Measurements from ENCODE around the gene CD81. TPM values are rescaled to one million over a fixed set of nuclear protein-coding genes. Genes with fewer than 3 reads are reported as not detected.

CD81 gene
- total RNA-seq, 4 donors from 2014 or later, result 110 to 265 (median 125) TPM

DNA sequence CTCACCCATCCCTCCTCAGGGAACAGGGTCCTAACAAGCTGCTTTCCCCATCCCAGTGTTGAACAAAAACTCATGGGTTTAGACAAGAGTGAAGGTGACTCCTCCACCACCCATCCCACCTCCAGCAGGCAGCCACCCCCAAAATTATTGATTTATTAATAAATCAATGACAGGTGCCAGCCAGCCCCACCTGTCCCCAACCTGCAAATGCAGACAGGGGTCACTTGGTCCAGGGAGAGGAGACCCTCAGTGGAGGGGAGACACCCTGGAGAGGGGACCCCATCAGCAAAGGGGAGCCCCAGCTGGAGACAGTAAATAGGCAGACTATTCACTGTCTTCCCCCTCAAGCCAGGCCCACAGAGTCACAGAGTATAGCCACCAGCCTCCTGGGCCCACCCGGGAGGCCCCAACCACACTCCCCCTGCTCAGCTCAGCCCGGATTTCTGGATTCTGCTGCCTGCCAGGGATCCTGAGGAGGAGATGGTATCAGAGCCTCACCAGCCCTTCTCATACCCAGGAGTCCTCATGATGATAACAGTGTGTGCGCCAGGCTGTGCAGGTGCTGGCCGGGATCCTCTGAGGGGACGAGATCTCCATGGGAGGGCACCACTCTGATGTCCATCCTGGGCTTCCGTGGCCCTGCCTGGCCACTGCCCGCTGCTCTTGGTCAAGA is 8.8 kb upstream of the CD81 start:
- intact Hi-C loops (cut with DNase I), result no loop called here
- Histone ChIP-seq H3K36me3 (no peaks in the 10 kb centered on the region), H3K4me3 (no peak overlapping the region), H3K27me3 (peaks cover 0 to 31% (median 0%) of the 10 kb centered on the region in 4 donors), H3K27ac (no peak overlapping the region), H3K4me1 (peaks cover 0 to 31% (median 7%) of the 10 kb centered on the region in 3 donors), H3K9me3 (no peaks in the 10 kb centered on the region)
- no peak for DNase-seq
- TF ChIP-seq, protein P1, sequence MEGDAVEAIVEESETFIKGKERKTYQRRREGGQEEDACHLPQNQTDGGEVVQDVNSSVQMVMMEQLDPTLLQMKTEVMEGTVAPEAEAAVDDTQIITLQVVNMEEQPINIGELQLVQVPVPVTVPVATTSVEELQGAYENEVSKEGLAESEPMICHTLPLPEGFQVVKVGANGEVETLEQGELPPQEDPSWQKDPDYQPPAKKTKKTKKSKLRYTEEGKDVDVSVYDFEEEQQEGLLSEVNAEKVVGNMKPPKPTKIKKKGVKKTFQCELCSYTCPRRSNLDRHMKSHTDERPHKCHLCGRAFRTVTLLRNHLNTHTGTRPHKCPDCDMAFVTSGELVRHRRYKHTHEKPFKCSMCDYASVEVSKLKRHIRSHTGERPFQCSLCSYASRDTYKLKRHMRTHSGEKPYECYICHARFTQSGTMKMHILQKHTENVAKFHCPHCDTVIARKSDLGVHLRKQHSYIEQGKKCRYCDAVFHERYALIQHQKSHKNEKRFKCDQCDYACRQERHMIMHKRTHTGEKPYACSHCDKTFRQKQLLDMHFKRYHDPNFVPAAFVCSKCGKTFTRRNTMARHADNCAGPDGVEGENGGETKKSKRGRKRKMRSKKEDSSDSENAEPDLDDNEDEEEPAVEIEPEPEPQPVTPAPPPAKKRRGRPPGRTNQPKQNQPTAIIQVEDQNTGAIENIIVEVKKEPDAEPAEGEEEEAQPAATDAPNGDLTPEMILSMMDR (IDR thresholded peaks at IDR 0.05), result no peak
- no peak for TF ChIP-seq POLR2A (IDR thresholded peaks at IDR 0.05)
- whole genome bisulfite sequencing, 2 donors, result 87 to 90% methylated on average over 3 to 5 of the region's 7 CpGs

DNA sequence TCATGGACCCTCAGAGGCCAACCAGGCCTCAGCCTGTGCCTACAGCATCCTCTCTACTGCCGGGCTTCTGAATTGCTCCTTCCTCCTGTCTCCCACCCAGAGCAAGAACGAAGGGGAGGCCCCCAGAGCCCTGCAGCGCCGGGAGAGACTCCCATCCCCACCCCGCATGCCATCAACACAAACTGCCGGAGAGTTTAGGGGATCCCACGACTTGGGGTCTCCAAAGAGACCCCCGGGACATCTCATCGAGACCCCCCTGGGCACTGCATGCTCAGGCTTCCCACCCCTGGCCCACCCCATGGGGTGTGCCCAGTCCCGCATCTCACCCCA is 8.3 kb upstream of the CD81 start:
- H3K36me3 ChIP-seq, result no peaks in the 10 kb centered on the region
- no peak overlapping the region for H3K4me3 ChIP-seq
- H3K27me3 ChIP-seq, result peaks cover 0 to 31% (median 0%) of the 10 kb centered on the region in 4 donors
- WGBS, 2 donors, result 60 to 90% methylated on average over 2 to 5 of the region's 10 CpGs
- intact Hi-C loops (cut with DNase I), result no loop called here
- H3K9me3 ChIP-seq, result no peaks in the 10 kb centered on the region
- DNase-seq, result no peak
- TF ChIP-seq, protein P1 (IDR thresholded peaks at IDR 0.05), result no peak
- no peak for TF ChIP-seq POLR2A (IDR thresholded peaks at IDR 0.05)
- H3K4me1 ChIP-seq, result peaks cover 0 to 31% (median 7%) of the 10 kb centered on the region in 3 donors
- no peak overlapping the region for H3K27ac ChIP-seq

DNA sequence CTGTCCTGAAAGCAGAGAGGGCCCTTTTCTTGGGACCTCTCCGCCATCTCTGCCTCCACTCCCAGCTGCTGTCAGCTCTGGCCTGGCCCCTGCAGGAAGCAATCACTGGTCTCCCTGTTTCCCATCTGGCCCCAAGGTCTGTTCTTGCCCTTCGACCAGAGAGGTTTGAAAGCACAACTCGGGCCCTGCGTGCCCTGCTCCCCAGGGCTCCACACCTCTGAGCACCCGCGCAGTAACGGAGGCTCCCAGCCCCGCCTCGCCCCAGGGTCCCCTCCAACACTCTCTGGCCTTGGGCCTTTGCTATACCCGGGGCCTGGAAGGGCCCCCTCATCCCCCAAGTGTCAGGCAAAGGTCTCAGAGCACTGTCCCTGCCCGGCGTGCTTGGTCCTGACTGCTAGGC is 7.8 kb upstream of the CD81 start:
- Histone ChIP-seq H3K27me3 (peaks cover 0 to 31% (median 0%) of the 10 kb centered on the region in 4 donors), H3K36me3 (no peaks in the 10 kb centered on the region), H3K4me3 (no peak overlapping the region), H3K27ac (no peak overlapping the region), H3K9me3 (no peaks in the 10 kb centered on the region), H3K4me1 (peaks cover 0 to 34% (median 7%) of the 10 kb centered on the region in 3 donors)
- TF ChIP-seq, protein P1 (IDR thresholded peaks at IDR 0.05), result no peak
- no peak for TF ChIP-seq POLR2A (IDR thresholded peaks at IDR 0.05)
- WGBS, 2 donors, result 90 to 100% methylated on average over 1 to 2 of the region's 12 CpGs
- DNase-seq, result no peak
- intact Hi-C loops (cut with DNase I), result no loop called here

DNA sequence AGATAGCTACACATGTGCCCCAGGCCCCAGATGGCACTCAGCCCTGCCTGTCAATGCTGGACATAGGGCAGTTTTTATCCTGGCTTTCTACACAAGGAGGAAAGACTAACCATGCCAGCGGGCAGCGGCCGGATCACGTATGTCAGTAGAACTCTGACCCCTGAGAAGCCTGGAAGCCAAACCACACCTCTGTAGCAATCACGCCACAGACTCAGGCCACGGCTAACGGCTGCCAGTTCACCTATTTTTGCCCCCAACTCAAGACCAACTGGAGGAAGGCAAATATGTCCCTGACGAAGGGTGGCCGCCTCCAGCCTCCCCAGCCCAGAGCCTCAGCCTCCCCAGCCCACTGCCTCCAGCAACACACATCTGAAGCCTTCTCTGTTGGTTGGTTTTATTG is 7.2 kb upstream of the CD81 start:
- no peaks in the 10 kb centered on the region for H3K9me3 ChIP-seq
- no peak overlapping the region for H3K4me3 ChIP-seq
- no peak for TF ChIP-seq POLR2A (IDR thresholded peaks at IDR 0.05)
- TF ChIP-seq, protein P1 (IDR thresholded peaks at IDR 0.05), result no peak
- H3K27ac ChIP-seq, result no peak overlapping the region
- DNase-seq, result no peak
- 95 to 96% methylated on average over 7 to 9 of the region's 9 CpGs for WGBS, 2 donors
- peaks cover 0 to 29% (median 0%) of the 10 kb centered on the region in 4 donors for H3K27me3 ChIP-seq
- intact Hi-C loops (cut with DNase I), result no loop called here
- H3K36me3 ChIP-seq, result no peaks in the 10 kb centered on the region
- H3K4me1 ChIP-seq, result peaks cover 0 to 35% (median 7%) of the 10 kb centered on the region in 3 donors

DNA sequence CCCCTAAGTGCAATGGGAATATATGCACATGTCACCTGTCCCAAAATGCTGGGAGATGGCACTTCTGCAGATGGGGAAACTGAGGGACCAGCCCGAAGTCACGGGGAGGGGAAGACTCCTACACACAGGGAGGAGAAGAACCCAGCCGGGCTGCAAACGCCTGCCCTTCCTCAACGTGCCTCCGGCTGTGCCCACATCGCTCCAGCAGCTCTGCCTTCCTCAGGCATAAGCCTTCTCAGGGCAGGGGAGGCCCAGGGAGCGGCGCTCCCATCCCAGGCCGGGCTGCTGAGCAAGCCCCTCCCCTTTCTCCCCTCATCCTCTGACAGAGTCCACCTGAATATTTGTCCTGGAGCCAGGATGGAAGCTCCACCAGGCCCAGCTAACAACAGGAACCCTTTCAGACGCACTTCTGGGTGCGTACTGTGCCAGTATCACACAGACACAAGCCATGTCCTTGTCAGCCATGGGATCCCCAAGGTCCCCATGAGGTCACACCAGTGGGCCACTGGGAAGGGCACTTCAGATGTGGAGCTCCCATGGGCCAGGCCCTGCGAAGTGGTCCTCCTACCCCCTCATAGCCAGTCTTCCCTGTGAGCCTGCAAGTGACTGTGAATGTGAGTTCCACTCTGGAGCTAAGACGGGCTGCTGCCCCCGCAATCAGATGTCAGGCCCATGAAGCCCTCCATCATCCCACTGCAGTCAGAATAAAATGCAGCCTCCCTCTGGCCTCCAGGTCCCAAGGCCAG is 2.5 kb upstream of the CD81 start:
- H3K27ac ChIP-seq, result no peak overlapping the region
- intact Hi-C loops (cut with DNase I), result no loop called here

More for the DNA sequence above, 2.5 kb upstream of the CD81 start:
- H3K4me1 ChIP-seq, result peaks cover 12 to 33% (median 14%) of the 10 kb centered on the region in 3 donors
- H3K4me3 ChIP-seq, result no peak overlapping the region
- DNase-seq, result no peak
- TF ChIP-seq, protein P1 (IDR thresholded peaks at IDR 0.05), result no peak
- TF ChIP-seq POLR2A (IDR thresholded peaks at IDR 0.05), result no peak
- H3K9me3 ChIP-seq, result no peaks in the 10 kb centered on the region
- H3K36me3 ChIP-seq, result no peaks in the 10 kb centered on the region
- WGBS, 2 donors, result 85 to 100% methylated on average over 2 to 7 of the region's 15 CpGs
- H3K27me3 ChIP-seq, result no peaks in the 10 kb centered on the region
